SU-DHL-6 (cell line): ENCODE results near the gene FNIP2.

Experiments
- EZH2phosphoT487 ChIP-seq: fragments of 200-600 bp; sonication (generic), shearing (Covaris generic); conservative IDR thresholded peaks from 2 replicates; pipeline ENCODE4 v1.6.1; 2018; ENCODE audit warnings: mild to moderate bottlenecking, antibody characterized with exemption, low read length, moderate library complexity, mixed read lengths
- TF ChIP-seq, protein P1 (sequence below): fragments of 200-600 bp; sonication (generic); IDR thresholded peaks from one replicate; pipeline ENCODE4 v1.5.1; 2017; ENCODE audit warnings: antibody characterized with exemption, mild to moderate bottlenecking, low read length, moderate library complexity; ENCODE audit not compliant: insufficient read depth, poor library complexity, severe bottlenecking

GRCh38 chr4:158869761-158870160 is 100.9 kb downstream of the FNIP2 start:
- TF ChIP-seq, protein P1, sequence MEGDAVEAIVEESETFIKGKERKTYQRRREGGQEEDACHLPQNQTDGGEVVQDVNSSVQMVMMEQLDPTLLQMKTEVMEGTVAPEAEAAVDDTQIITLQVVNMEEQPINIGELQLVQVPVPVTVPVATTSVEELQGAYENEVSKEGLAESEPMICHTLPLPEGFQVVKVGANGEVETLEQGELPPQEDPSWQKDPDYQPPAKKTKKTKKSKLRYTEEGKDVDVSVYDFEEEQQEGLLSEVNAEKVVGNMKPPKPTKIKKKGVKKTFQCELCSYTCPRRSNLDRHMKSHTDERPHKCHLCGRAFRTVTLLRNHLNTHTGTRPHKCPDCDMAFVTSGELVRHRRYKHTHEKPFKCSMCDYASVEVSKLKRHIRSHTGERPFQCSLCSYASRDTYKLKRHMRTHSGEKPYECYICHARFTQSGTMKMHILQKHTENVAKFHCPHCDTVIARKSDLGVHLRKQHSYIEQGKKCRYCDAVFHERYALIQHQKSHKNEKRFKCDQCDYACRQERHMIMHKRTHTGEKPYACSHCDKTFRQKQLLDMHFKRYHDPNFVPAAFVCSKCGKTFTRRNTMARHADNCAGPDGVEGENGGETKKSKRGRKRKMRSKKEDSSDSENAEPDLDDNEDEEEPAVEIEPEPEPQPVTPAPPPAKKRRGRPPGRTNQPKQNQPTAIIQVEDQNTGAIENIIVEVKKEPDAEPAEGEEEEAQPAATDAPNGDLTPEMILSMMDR, result no peak
- no peak for TF ChIP-seq EZH2phosphoT487
